A549 (cell line): Measurements from ENCODE around the gene SENP7. TPM values are rescaled to one million over a fixed set of nuclear protein-coding genes. Genes with fewer than 3 reads are reported as not detected.
"Not testable (repeated sequence)": the region's sequence is repeated elsewhere in the genome, so short reads cannot be mapped to it uniquely, and the experiment has no call there.

Experiments
- ATAC-seq, 2 experiments: fragments of 200-7000 bp in 1 of 2; fragments of >200 bp in 1 of 2; cut with Nextera tagmentation in 1 of 2; cut with Tn5 transposase in 1 of 2; 3 replicates each; pipeline versions ENCODE4 v1.8.0 to v1.9.1; 2018 to 2020; ENCODE audit warnings: mild to moderate bottlenecking in 1 of 2, moderate library complexity in 1 of 2
- CTCF ChIA-PET: fragments of 300-600 bp; sonication (Branson Sonifier 250); formaldehyde crosslinking; extraction: SDS; loops from one replicate; lab custom pipeline; 2021; ENCODE audit warnings: antibody characterized with exemption, inconsistent platforms; lab: Yijun Ruan, JAX
- POLR2A ChIA-PET: fragments of 350-600 bp; formaldehyde crosslinking; extraction: SDS; loops from one replicate; lab custom pipeline; 2021; ENCODE audit warnings: antibody characterized with exemption, inconsistent platforms; lab: Yijun Ruan, JAX
- DNase-seq, 2 experiments: peaks; one replicate each; pipeline versions ENCODE4 v3.0.0 to v3.0.0-alpha.2; 2011 to 2016; ENCODE audit warnings: low read depth in 1 of 2, low spot score in 1 of 2
- FAIRE-seq: peaks from 2 replicates; lab custom pipeline; 2011; peaks lifted over from hg19 to GRCh38; lab: Jason Lieb, UNC
- H3K27ac ChIP-seq, 2 experiments: fragments of >200 bp; sonication (Bioruptor Twin); formaldehyde crosslinking; 3 replicates each; pipeline ENCODE4 v1.5.1; 2016 to 2017
- H3K4me1 ChIP-seq: fragments of >200 bp; sonication (Bioruptor Twin); formaldehyde crosslinking; 3 replicates; pipeline ENCODE4 v1.6.1; 2016
- H3K4me2 ChIP-seq: fragments of >200 bp; sonication (Bioruptor Twin); formaldehyde crosslinking; 3 replicates; pipeline ENCODE4 v1.6.1; 2016
- H3K4me3 ChIP-seq: fragments of >200 bp; sonication (Bioruptor Twin); formaldehyde crosslinking; 3 replicates; pipeline ENCODE4 v1.5.1; 2016
- H3K9me3 ChIP-seq: fragments of >200 bp; sonication (Bioruptor Twin); formaldehyde crosslinking; 3 replicates; pipeline ENCODE4 v1.6.1; 2016
- BHLHE40 ChIP-seq: IDR thresholded peaks from 2 replicates; pipeline ENCODE4 v1.6.1; 2012; ENCODE audit warnings: low read depth, low read length, inconsistent platforms
- CEBPB ChIP-seq, 2 experiments: fragments of >200 bp in 1 of 2; sonication (Bioruptor Twin) in 1 of 2; formaldehyde crosslinking in 1 of 2; IDR thresholded peaks; 2 replicates each; pipeline ENCODE4 v1.6.1; 2012 to 2016
- E2F6 ChIP-seq: IDR thresholded peaks from 2 replicates; pipeline ENCODE4 v1.6.1; 2012; ENCODE audit warnings: low read depth, borderline replicate concordance
- EHF ChIP-seq: fragments of 250-450 bp; sonication (Bioruptor Pico); IDR thresholded peaks from 2 replicates; pipeline ENCODE4 v1.5.0; 2020; ENCODE audit warnings: mild to moderate bottlenecking
- EHMT2 ChIP-seq: fragments of 200-600 bp; sonication (generic); IDR thresholded peaks from 2 replicates; pipeline ENCODE4 v1.6.1; 2016; ENCODE audit warnings: antibody characterized with exemption, low read depth, mild to moderate bottlenecking, moderate library complexity
- ELK1 ChIP-seq: fragments of 150-350 bp; IDR thresholded peaks from 2 replicates; pipeline ENCODE4 v1.6.1; 2014; ENCODE audit warnings: low read depth, mild to moderate bottlenecking, low read length
- EP300 ChIP-seq, 2 experiments: fragments of >200 bp; sonication (Bioruptor Twin); formaldehyde crosslinking; IDR thresholded peaks; 2 replicates in 1 of 2; 3 replicates in 1 of 2; pipeline ENCODE4 v1.6.1; 2016 to 2017
- FOXS1 ChIP-seq: fragments of 250-450 bp; sonication (Bioruptor Pico); IDR thresholded peaks from 2 replicates; pipeline ENCODE4 v1.5.0; 2020; ENCODE audit warnings: mild to moderate bottlenecking, moderate library complexity
- GATA3 ChIP-seq: IDR thresholded peaks from 2 replicates; pipeline ENCODE4 v1.6.1; 2012; ENCODE audit warnings: borderline replicate concordance
- HES2 ChIP-seq: fragments of >200 bp; sonication (Bioruptor Twin); formaldehyde crosslinking; IDR thresholded peaks from 2 replicates; pipeline ENCODE4 v1.6.1; 2016
- HEYL ChIP-seq: fragments of 250-450 bp; sonication (Bioruptor Pico); IDR thresholded peaks from 2 replicates; pipeline ENCODE4 v1.8.0; 2021; ENCODE audit warnings: mild to moderate bottlenecking, moderate library complexity
- KDM1A ChIP-seq: fragments of 200-600 bp; sonication (generic); IDR thresholded peaks from 2 replicates; pipeline ENCODE4 v1.6.1; 2016; ENCODE audit warnings: low read depth, mild to moderate bottlenecking
- KDM5A ChIP-seq: fragments of 200-600 bp; sonication (generic); IDR thresholded peaks from 2 replicates; pipeline ENCODE4 v1.6.1; 2016; ENCODE audit warnings: antibody characterized with exemption, mild to moderate bottlenecking
- MAFK ChIP-seq: fragments of 450-650 bp; IDR thresholded peaks from 2 replicates; pipeline ENCODE4 v1.6.1; 2014; ENCODE audit not compliant: partially characterized antibody
- MYC ChIP-seq: IDR thresholded peaks from 2 replicates; pipeline ENCODE4 v1.6.1; 2012; ENCODE audit warnings: mild to moderate bottlenecking, inconsistent platforms, low read length, improper control_type of control experiment, borderline replicate concordance
- NFE2L2 ChIP-seq: fragments of 150-350 bp; conservative IDR thresholded peaks from 2 replicates; pipeline ENCODE4 v1.6.1; 2014; ENCODE audit warnings: low read length
- NR3C1 ChIP-seq: fragments of >200 bp; sonication (Bioruptor Twin); formaldehyde crosslinking; IDR thresholded peaks from 3 replicates; pipeline ENCODE4 v1.6.1; 2017
- PHF8 ChIP-seq: fragments of 200-600 bp; sonication (generic); IDR thresholded peaks from 2 replicates; pipeline ENCODE4 v1.6.1; 2016; ENCODE audit warnings: low read depth, mild to moderate bottlenecking, antibody characterized with exemption, moderate library complexity, borderline replicate concordance
- RNF2 ChIP-seq: fragments of 200-600 bp; sonication (generic); IDR thresholded peaks from 2 replicates; pipeline ENCODE4 v1.6.1; 2016; ENCODE audit warnings: low read depth, mild to moderate bottlenecking, antibody characterized with exemption, moderate library complexity, borderline replicate concordance
- SMC3 ChIP-seq: fragments of >200 bp; sonication (Bioruptor Twin); formaldehyde crosslinking; IDR thresholded peaks from 3 replicates; pipeline ENCODE4 v1.6.1; 2018; ENCODE audit warnings: inconsistent platforms
- TFCP2L1 ChIP-seq: fragments of 250-450 bp; sonication (Bioruptor Pico); IDR thresholded peaks from 2 replicates; pipeline ENCODE4 v1.5.0; 2021; ENCODE audit warnings: mild to moderate bottlenecking
- ZNF302 ChIP-seq: fragments of 250-450 bp; sonication (Bioruptor Pico); IDR thresholded peaks from 2 replicates; pipeline ENCODE4 v1.9.0; 2021; ENCODE audit warnings: inconsistent platforms, mild to moderate bottlenecking, moderate library complexity
- polyA plus RNA-seq, 4 experiments: library from polyadenylated mRNA; depleted of rRNA in 3 of 4; stranded (reverse); fragments of >200 nt; fragmentation: RNase III in 1 of 4; extraction: RNeasy Plus Mini Kit Qiagen cat#74134 plus additional on column Dnase treatment in 1 of 4; gene quantifications; 2 replicates in 3 of 4; 3 replicates in 1 of 4; pipeline ENCODE4 v1.2.3, GENCODE V29; 2011 to 2017

SENP7 gene
- polyA plus RNA-seq, 2 of the 4 experiments (the other 2 are of a cell fraction), result 3.1 to 10.3 TPM

GRCh38 chr3:101311676-101312075 is 201.3 kb downstream of the SENP7 start (continued):
- TF ChIP-seq ZNF302 (CRISPR knock-in tag) (no peak), FOXS1 (CRISPR knock-in tag) (no peak), SMC3 (no peak), NFE2L2 (no peak), HES2 (no peak), EP300 (IDR thresholded peaks at IDR 0.05) (no peak), KDM1A (no peak), KDM5A (no peak), BHLHE40 (no peak)

GRCh38 chr3:101310978-101311375 is 202.0 kb downstream of the SENP7 start:
- H3K27ac ChIP-seq, result no peak overlapping the region
- no peak for ATAC-seq
- no peak for TF ChIP-seq KDM5A
- no peak for TF ChIP-seq MYC
- no peak for TF ChIP-seq EHMT2
- no peak for TF ChIP-seq PHF8
- no peak for TF ChIP-seq CEBPB (IDR thresholded peaks at IDR 0.05)
- TF ChIP-seq GATA3, result no peak
- no peak for TF ChIP-seq HEYL (CRISPR knock-in tag)
- no peak for TF ChIP-seq ELK1
- TF ChIP-seq NR3C1, result no peak
- no peak for TF ChIP-seq EHF (CRISPR knock-in tag)
- TF ChIP-seq E2F6, result no peak
- FAIRE-seq, result no peak
- no peaks in the 10 kb centered on the region for H3K4me1 ChIP-seq
- H3K4me2 ChIP-seq, result no peak overlapping the region
- no peak overlapping the region for H3K4me3 ChIP-seq
- DNase-seq, result no peak
- peaks cover 10% of the 10 kb centered on the region; the same call in 2 of the 3 replicates for H3K9me3 ChIP-seq
- POLR2A ChIA-PET, result no interaction called here
- CTCF ChIA-PET, result no interaction called here

GRCh38 chr3:101308147-101308772 is 204.8 kb downstream of the SENP7 start:
- H3K9me3 ChIP-seq, result peaks cover 10% of the 10 kb centered on the region; the same call in 2 of the 3 replicates
- H3K27ac ChIP-seq, H3K4me1 ChIP-seq, ATAC-seq, H3K4me2 ChIP-seq, CTCF ChIA-PET, DNase-seq, POLR2A ChIA-PET, H3K4me3 ChIP-seq, FAIRE-seq: not testable (repeated sequence)

GRCh38 chr3:101303836-101304235 is 209.2 kb downstream of the SENP7 start:
- no peak for FAIRE-seq
- DNase-seq, result no peak
- Histone ChIP-seq H3K27ac (no peak overlapping the region), H3K4me1 (no peaks in the 10 kb centered on the region), H3K9me3 (peaks cover 6% of the 10 kb centered on the region; the same call in 2 of the 3 replicates), H3K4me2 (no peak overlapping the region), H3K4me3 (no peak overlapping the region)
- CTCF ChIA-PET, result no interaction called here
- ATAC-seq, result no peak
- POLR2A ChIA-PET, result no interaction called here
- TF ChIP-seq GATA3 (no peak), RNF2 (no peak), TFCP2L1 (no peak), PHF8 (no peak), SMC3 (no peak), MAFK (no peak), HES2 (no peak)
